Measurements from ENCODE around the gene TMEM184B.
"Not testable (repeated sequence)": the region's sequence is repeated elsewhere in the genome, so short reads cannot be mapped to it uniquely, and the experiment has no call there.

GRCh38 chr22:38178605-38178937, 94.2 kb downstream of the TMEM184B start:
- TF ChIP-seq EZH2phosphoT487 (IDR thresholded peaks at IDR 0.05; ENCODE audit: borderline replicate concordance, low read length); CTCF (IDR thresholded peaks at IDR 0.05; ENCODE audit: low read depth, low read length, poor library complexity, severe bottlenecking): not testable (repeated sequence)
